Liver (tissue), 9 donors: Measurements from ENCODE around the gene TMEM200A. TPM values are rescaled to one million over a fixed set of nuclear protein-coding genes. Genes with fewer than 3 reads are reported as not detected.

Source experiments
- DNase-seq: peaks from one replicate; pipeline ENCODE4 v3.0.0-alpha.2; 2017; ENCODE audit warnings: low spot score
- H3K27ac ChIP-seq, 2 donors: one replicate each; pipeline ENCODE4 v1.7.0; 2013; ENCODE audit warnings: inconsistent platforms in 2 of 2, low read length in 2 of 2, control low read depth in 1 of 2, low read depth in 1 of 2, mild to moderate bottlenecking in 1 of 2
- H3K27me3 ChIP-seq, 4 donors: one replicate each; pipeline versions ENCODE4 v1.6.1 to v1.7.0; 2013; ENCODE audit warnings: low read length in 3 of 4, inconsistent platforms in 1 of 4, mild to moderate bottlenecking in 1 of 4, moderate library complexity in 1 of 4; ENCODE audit not compliant: control insufficient read depth in 4 of 4, insufficient read depth in 4 of 4
- H3K36me3 ChIP-seq, 4 donors: one replicate each; pipeline versions ENCODE4 v1.6.1 to v1.7.0; 2013; ENCODE audit warnings: low read length in 3 of 4, mild to moderate bottlenecking in 3 of 4, low read depth in 1 of 4, moderate library complexity in 1 of 4; ENCODE audit not compliant: control insufficient read depth in 4 of 4, insufficient read depth in 3 of 4
- H3K4me1 ChIP-seq, 4 donors: one replicate each; pipeline versions ENCODE4 v1.6.1 to v1.7.0; 2013; ENCODE audit warnings: low read length in 3 of 4, mild to moderate bottlenecking in 3 of 4, moderate library complexity in 1 of 4; ENCODE audit not compliant: control insufficient read depth in 4 of 4, insufficient read depth in 4 of 4
- H3K4me3 ChIP-seq, 3 donors: one replicate each; pipeline versions ENCODE4 v1.6.1 to v1.7.0; 2013; ENCODE audit warnings: low read length in 3 of 3, control low read depth in 1 of 3, low read depth in 1 of 3, mild to moderate bottlenecking in 1 of 3
- H3K9ac ChIP-seq, 2 donors: one replicate each; pipeline ENCODE4 v1.7.0; 2013; ENCODE audit warnings: low read length in 2 of 2, mild to moderate bottlenecking in 2 of 2, moderate library complexity in 2 of 2, control low read depth in 1 of 2, low read depth in 1 of 2
- H3K9me3 ChIP-seq, 4 donors: one replicate each; pipeline versions ENCODE4 v1.6.1 to v1.7.0; 2013; ENCODE audit warnings: low read length in 3 of 4; ENCODE audit not compliant: control insufficient read depth in 4 of 4
- EGR1 ChIP-seq, 2 donors: IDR thresholded peaks; 2 replicates each; pipeline ENCODE4 v1.6.1; 2016 to 2018; ENCODE audit warnings: antibody characterized with exemption in 2 of 2, low read depth in 2 of 2
- FOXA1 ChIP-seq: IDR thresholded peaks from 2 replicates; pipeline ENCODE4 v1.6.1; 2016; ENCODE audit warnings: antibody characterized with exemption
- FOXA2 ChIP-seq: IDR thresholded peaks from 2 replicates; pipeline ENCODE4 v1.6.1; 2016; ENCODE audit warnings: antibody characterized with exemption
- GABPA ChIP-seq, 2 donors: IDR thresholded peaks in 1 of 2; conservative IDR thresholded peaks in 1 of 2; 2 replicates each; pipeline ENCODE4 v1.6.1; 2016; ENCODE audit warnings: antibody characterized with exemption in 2 of 2, mild to moderate bottlenecking in 1 of 2, moderate library complexity in 1 of 2
- HNF4A ChIP-seq, 2 donors: conservative IDR thresholded peaks; 2 replicates each; pipeline ENCODE4 v1.6.1; 2016; ENCODE audit warnings: antibody characterized with exemption in 2 of 2, mild to moderate bottlenecking in 2 of 2
- JUND ChIP-seq, 2 donors: IDR thresholded peaks; 2 replicates each; pipeline ENCODE4 v1.6.1; 2016; ENCODE audit warnings: antibody characterized with exemption in 2 of 2
- NR2F2 ChIP-seq: IDR thresholded peaks from 2 replicates; pipeline ENCODE4 v1.6.1; 2016; ENCODE audit warnings: antibody characterized with exemption
- RAD21 ChIP-seq, 2 donors: IDR thresholded peaks; 2 replicates each; pipeline ENCODE4 v1.6.1; 2016; ENCODE audit warnings: antibody characterized with exemption in 2 of 2, mild to moderate bottlenecking in 2 of 2
- RXRA ChIP-seq, 2 donors: IDR thresholded peaks; 2 replicates each; pipeline ENCODE4 v1.6.1; 2017 to 2018; ENCODE audit warnings: antibody characterized with exemption in 2 of 2, mild to moderate bottlenecking in 1 of 2
- SP1 ChIP-seq: IDR thresholded peaks from 2 replicates; pipeline ENCODE4 v1.6.1; 2018; ENCODE audit warnings: antibody characterized with exemption, mild to moderate bottlenecking
- TAF1 ChIP-seq: conservative IDR thresholded peaks from 2 replicates; pipeline ENCODE4 v1.6.1; 2016; ENCODE audit warnings: antibody characterized with exemption, mild to moderate bottlenecking
- YY1 ChIP-seq: IDR thresholded peaks from 2 replicates; pipeline ENCODE4 v1.6.1; 2016; ENCODE audit warnings: antibody characterized with exemption, mild to moderate bottlenecking
- WGBS: extraction: QIAGEN DNeasy Blood & Tissue Kit; methylation state at CpG from one replicate; pipeline ENCODE4 v1.1.7; 2013; 5-methylcytosine and 5-hydroxymethylcytosine counted together
- polyA plus RNA-seq, 2 donors: library from polyadenylated mRNA; stranded (reverse) in 1 of 2; unstranded in 1 of 2; fragments of 200-250 nt in 1 of 2; fragments of >200 nt in 1 of 2; fragmentation: Nextera tagmentation in 1 of 2; extraction: Ambion mirVana in 1 of 2; gene quantifications; one replicate each; pipeline versions ENCODE4 v1.2.1 to v1.2.3, GENCODE V29; 2013 to 2015
- total RNA-seq, 2 donors: library from RNA; depleted of rRNA; stranded (reverse); fragments of >200 nt; gene quantifications; one replicate each; pipeline ENCODE4 v1.2.3, GENCODE V29; 2014
- TF ChIP-seq, protein P1 (sequence below): fragments of 150-350 bp; IDR thresholded peaks from 2 replicates; pipeline ENCODE4 v1.5.1; 2017; ENCODE audit warnings: improper control_type of control experiment, low read depth, low read length; ENCODE audit not compliant: missing input control
- TF ChIP-seq, protein P2 (sequence below): IDR thresholded peaks from 2 replicates; pipeline ENCODE4 v1.6.1; 2016; ENCODE audit warnings: antibody characterized with exemption
- TF ChIP-seq, protein P3 (sequence below): IDR thresholded peaks from 2 replicates; pipeline ENCODE4 v1.6.1; 2016; ENCODE audit warnings: antibody characterized with exemption, mild to moderate bottlenecking
- TF ChIP-seq, protein P4 (sequence below): IDR thresholded peaks from 2 replicates; pipeline ENCODE4 v1.6.1; 2016; ENCODE audit warnings: antibody characterized with exemption
- donor health status: healthy.
- donor health status: healthy.
- donor health status: healthy.
- donor health status: healthy.
- donor health status: healthy.

The TMEM200A gene
- total and polyA plus RNA-seq, 4 donors, result 0.08 to 0.33 (median 0.09) TPM

DNA sequence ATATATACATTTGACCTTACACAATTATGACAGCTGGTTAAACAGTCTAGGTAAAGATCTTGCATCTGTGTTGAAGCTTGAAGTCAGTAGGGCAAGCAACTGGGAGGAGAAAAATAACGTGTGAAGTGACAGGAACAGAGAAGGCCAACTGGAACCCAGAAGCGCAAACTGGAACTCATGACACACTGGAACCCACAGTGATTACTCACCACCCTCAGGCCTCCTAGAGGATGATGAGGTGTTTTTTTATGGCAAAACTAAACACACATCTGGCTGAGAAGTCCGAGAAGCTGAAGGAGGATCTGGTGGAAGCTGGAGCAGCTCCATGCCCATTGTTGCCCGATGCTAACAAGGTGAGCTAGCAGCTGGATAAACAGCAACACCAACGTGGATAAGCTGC, 108.1 kb downstream of the TMEM200A start (continued):
- TF ChIP-seq, protein P1, sequence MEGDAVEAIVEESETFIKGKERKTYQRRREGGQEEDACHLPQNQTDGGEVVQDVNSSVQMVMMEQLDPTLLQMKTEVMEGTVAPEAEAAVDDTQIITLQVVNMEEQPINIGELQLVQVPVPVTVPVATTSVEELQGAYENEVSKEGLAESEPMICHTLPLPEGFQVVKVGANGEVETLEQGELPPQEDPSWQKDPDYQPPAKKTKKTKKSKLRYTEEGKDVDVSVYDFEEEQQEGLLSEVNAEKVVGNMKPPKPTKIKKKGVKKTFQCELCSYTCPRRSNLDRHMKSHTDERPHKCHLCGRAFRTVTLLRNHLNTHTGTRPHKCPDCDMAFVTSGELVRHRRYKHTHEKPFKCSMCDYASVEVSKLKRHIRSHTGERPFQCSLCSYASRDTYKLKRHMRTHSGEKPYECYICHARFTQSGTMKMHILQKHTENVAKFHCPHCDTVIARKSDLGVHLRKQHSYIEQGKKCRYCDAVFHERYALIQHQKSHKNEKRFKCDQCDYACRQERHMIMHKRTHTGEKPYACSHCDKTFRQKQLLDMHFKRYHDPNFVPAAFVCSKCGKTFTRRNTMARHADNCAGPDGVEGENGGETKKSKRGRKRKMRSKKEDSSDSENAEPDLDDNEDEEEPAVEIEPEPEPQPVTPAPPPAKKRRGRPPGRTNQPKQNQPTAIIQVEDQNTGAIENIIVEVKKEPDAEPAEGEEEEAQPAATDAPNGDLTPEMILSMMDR, result no peak
- TF ChIP-seq, protein P2, sequence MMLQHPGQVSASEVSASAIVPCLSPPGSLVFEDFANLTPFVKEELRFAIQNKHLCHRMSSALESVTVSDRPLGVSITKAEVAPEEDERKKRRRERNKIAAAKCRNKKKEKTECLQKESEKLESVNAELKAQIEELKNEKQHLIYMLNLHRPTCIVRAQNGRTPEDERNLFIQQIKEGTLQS, result no peak
- TF ChIP-seq GABPA (IDR thresholded peaks at IDR 0.05 in 1 of 2, conservative IDR thresholded peaks at IDR 0.05 in 1 of 2), result no peak
- no peak for TF ChIP-seq TAF1
- no peak for TF ChIP-seq YY1
- TF ChIP-seq FOXA2, result no peak
- no peak for TF ChIP-seq RAD21 (IDR thresholded peaks at IDR 0.05)
- no peak for TF ChIP-seq EGR1 (IDR thresholded peaks at IDR 0.05; ENCODE audit: low read depth in 2 of 2)

DNA sequence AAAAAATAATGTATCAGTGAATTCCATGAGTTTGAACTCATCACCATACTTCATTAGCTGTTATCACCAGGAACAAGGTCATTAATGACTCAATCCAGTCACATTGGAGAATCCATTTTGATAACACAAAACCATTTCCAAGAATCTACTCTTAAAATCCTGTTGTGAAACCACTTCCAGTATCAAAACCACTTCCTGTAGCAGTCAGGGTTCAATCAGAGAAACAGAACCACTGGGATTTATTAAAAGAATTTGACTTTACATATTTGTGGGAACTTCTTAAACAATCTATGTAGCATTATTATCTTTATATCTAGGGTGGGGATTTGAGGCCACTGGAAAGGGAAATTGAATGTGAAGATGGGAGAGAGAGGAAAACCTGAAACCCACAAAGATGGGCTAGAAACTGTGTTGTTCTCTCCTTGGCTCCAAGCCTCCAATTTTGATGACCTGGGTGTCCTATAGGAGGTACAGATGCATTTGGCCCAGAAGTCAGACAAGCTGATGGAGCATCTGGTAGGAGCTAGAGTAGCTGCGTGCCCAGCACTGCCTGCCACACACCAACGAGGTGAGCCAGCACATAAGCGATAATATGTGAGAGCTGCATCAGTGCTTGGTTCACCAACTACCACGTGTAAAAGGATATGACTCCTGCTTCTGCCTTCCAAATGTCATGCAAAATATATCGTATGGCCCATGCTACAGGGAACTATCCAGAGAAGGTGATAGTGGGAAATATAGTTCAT, 117.0 kb downstream of the TMEM200A start:
- Histone ChIP-seq H3K27me3 (no peaks in the 10 kb centered on the region), H3K4me1 (no peaks in the 10 kb centered on the region), H3K27ac (no peak overlapping the region), H3K4me3 (no peak overlapping the region), H3K9ac (no peak overlapping the region), H3K9me3 (no peaks in the 10 kb centered on the region), H3K36me3 (no peaks in the 10 kb centered on the region)
- no peak for TF ChIP-seq TAF1
- TF ChIP-seq SP1, result no peak
- no peak for TF ChIP-seq FOXA1
- TF ChIP-seq GABPA (IDR thresholded peaks at IDR 0.05 in 1 of 2, conservative IDR thresholded peaks at IDR 0.05 in 1 of 2), result no peak
- TF ChIP-seq HNF4A (conservative IDR thresholded peaks at IDR 0.05), result no peak
- TF ChIP-seq JUND (IDR thresholded peaks at IDR 0.05), result no peak
- TF ChIP-seq, protein P3, sequence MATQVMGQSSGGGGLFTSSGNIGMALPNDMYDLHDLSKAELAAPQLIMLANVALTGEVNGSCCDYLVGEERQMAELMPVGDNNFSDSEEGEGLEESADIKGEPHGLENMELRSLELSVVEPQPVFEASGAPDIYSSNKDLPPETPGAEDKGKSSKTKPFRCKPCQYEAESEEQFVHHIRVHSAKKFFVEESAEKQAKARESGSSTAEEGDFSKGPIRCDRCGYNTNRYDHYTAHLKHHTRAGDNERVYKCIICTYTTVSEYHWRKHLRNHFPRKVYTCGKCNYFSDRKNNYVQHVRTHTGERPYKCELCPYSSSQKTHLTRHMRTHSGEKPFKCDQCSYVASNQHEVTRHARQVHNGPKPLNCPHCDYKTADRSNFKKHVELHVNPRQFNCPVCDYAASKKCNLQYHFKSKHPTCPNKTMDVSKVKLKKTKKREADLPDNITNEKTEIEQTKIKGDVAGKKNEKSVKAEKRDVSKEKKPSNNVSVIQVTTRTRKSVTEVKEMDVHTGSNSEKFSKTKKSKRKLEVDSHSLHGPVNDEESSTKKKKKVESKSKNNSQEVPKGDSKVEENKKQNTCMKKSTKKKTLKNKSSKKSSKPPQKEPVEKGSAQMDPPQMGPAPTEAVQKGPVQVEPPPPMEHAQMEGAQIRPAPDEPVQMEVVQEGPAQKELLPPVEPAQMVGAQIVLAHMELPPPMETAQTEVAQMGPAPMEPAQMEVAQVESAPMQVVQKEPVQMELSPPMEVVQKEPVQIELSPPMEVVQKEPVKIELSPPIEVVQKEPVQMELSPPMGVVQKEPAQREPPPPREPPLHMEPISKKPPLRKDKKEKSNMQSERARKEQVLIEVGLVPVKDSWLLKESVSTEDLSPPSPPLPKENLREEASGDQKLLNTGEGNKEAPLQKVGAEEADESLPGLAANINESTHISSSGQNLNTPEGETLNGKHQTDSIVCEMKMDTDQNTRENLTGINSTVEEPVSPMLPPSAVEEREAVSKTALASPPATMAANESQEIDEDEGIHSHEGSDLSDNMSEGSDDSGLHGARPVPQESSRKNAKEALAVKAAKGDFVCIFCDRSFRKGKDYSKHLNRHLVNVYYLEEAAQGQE, result no peak
- TF ChIP-seq, protein P4, sequence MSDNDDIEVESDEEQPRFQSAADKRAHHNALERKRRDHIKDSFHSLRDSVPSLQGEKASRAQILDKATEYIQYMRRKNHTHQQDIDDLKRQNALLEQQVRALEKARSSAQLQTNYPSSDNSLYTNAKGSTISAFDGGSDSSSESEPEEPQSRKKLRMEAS, result no peak
- TF ChIP-seq, protein P2, result no peak
- no peak for TF ChIP-seq NR2F2
- TF ChIP-seq FOXA2, result no peak
- no peak for TF ChIP-seq RXRA (IDR thresholded peaks at IDR 0.05)
- TF ChIP-seq EGR1 (IDR thresholded peaks at IDR 0.05; ENCODE audit: low read depth in 2 of 2), result no peak
- 85% methylated on average over 5 of the region's 5 CpGs for WGBS
- no peak for DNase-seq
